HG03469 (cell line): ENCODE data around the gene CABLES2.
"Not testable (repeated sequence)": the region's sequence is repeated elsewhere in the genome, so short reads cannot be mapped to it uniquely, and the experiment has no call there.

ENCODE experiments used
- ATAC-seq: cut with Tn5 transposase; IDR thresholded peaks from one replicate; pipeline ENCODE4 v1.9.1; 2021; ENCODE audit warnings: mild to moderate bottlenecking, moderate library complexity, moderate number of reproducible peaks; ENCODE audit not compliant: unreplicated experiment

CABLES2 gene

DNA sequence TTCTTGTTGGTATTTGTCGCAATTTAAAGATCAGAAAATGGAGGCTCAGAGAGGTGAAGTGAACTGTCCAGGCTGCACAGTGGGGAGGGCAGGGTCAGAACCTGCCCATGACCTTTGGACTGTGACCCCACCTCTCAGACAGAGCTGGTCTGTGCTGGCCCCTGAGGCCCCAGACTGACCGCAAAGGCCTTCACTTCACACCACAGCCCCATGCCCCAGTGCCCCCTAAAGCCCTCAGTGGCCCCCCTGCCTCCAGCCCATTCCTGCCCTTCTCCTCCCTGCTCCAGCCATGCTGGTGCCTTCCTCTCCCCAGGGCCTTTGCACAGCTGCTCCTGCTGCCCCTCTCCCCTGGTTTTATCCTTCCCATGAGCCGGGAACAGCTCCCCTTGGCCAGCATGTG lies 29.6 kb upstream of the CABLES2 start:
- no peak for ATAC-seq

DNA sequence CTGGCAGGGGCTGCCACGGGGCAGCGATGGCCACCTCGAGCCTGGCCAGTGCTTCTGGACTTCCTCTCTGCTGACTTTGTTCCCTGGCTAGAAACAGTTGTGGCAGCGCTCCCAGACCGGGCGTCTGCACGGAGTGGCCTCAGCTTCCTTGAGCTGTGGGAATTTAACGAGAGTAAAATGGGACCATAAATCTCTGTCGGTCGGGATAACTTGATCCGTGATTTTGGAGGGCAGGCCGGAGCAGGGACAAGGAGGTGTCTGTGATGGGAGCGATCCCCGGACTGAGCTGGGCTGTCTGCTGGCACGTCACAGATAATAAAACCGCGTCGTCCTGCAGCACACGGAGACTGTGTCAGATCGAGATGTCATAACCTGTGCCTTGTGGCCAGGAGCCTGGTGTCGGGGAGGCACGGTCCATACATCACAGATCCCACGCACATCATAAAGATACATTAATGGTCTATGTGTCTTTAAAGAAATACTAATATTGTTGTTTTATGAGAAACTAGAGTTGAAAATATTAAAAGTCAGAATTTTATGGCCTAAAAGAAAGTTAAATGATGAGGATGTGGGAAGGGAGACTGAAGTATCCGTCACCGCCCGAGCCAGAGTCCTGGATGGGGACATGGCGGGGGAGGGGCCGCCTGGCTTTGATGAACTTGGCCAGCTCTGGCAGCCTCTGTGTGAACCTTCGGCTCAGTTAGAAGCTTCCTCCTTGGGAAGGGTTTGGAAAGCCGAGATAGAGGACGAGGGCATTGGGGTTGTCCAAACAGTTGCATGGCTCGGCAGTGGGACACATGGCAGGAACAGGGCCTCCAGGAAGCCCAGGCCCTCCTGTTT lies 26.8 kb upstream of the CABLES2 start:
- no peak for ATAC-seq

DNA sequence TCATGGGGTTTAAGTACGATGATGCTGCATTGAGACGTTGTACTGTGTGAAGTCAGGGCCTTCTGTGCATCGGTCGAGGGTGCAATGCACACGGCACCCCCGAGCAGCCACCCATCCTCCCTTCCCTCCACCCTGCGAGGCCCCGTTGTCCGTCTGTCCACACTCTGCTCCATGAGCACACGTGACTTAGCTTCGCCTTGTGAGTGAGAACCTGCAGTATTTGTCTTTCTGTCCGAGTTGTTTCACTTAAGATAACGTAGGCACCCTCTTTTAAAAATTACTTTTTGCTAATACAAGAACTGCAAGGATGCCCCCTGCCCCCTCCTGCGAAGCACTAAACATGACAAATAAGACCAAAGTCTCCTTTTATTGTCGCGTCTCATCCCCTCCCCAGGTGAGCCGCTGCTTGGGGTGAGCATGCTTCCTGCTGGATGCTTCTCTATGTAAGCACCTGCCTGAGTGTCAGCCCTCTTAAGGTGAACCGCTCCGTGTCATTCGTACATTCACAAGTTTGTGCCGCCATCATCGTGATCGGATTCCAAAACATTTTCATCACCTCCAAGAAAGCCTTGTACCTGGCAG lies 23.9 kb upstream of the CABLES2 start:
- ATAC-seq = no peak

DNA sequence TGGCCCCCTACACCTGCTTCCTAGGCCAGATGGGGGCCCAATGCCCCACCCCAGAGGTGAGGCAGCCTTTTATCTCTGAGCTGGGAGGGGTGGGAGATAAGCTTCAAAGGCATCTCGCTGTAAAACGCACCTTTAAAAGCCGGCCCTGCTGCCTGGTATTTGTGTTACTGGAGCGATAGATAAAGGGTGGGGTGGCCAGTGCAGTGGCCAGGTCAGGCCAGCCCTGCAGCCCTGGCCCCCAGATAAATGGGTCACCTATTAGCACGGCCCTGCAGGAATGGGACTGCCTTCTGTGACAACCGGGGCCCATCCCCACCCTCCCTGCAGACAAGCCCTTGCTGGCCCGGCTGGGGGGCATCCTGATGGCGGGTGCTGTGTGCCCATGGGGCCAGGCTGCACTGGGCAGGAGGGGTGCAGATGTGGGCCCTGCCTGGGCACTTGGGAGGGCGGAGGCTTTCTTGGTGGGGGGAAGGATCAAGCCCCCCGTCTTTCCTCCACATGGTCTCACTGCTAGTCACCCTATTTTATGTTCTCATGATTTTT lies 23.3 kb upstream of the CABLES2 start:
- ATAC-seq = no peak

DNA sequence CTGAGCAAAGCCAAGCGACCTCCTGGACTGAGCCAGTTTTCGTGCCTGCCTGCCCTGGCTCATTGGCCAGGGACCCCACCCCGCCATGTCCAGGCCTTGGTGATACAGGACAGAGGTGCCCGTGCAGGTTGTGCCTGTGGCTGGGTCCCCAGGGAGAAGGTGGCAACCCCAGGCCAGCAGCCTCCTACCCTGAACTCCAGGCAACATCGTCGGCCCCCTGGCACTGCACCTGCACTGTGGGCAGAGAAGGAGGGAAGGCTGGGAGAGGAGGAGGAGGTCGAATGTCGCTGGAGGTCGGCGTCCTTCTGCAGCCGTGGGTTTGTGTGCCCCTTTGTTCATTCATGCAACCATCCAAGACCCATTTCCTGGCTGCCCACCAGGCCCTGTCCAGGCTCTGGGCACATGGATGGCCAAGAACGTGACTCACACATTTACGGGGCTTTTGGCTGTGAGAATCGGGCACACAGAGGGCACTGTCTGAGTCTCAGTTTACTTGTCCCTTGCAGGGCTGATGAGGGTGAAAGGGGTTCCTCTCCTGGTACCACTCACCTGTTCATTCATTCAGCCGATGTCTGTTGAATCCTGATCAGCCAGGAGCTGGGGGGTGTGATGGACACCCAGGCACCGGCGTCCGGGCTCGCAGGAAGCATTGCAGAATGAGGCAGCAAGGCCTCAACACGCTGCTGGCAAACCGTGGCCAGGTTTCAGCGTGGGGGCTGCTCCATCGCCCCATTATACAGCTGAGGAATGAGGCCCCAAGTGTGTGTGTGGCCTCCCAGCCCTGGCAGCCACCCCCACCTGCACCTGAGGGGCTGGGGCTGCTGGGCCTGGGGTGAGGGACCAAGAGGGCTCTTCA lies 22.6 kb upstream of the CABLES2 start:
- no peak for ATAC-seq

DNA sequence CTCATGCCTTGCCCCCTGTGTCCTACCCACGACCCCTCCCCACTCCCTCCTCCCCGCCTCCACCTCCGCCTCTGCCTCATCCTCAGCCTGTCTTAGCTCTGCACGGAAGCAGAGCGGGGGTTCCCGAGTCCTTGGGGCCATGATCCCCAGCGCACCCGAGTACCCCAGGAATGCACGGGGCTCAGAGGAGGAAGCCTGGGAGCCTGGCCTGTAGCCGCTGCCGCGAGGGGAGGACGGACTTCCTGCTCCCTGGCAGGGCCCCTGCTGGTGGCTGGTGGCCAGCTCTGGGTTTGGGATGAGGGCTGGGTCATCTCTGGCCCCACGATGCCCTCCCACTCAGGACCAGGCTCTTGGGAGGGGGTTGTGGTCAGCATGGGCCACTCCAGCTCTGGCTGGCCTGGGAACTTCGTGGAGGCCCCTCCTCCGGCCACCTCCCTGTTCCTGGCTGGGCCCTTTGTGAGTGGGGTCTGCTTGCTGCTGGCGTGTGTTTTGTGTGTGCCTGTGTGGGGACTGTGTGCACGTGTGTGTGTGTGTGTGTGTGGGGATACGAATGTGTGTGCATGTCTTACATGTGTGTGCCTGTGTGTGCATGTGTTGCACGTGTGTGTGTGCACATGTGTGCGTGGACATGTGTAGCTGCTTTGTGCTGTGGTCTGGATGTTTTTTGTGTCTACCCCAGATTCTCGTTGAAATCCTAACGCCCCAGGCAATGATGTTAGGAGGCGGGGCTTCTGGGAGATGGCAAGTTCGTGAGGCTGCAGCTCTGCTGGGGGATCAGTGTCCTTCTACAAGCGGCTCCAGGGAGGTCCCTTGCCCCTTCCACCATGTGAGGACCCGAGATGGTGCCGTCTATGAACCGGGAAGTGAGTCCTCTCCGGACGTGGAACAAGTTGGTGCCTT lies 21.6 kb upstream of the CABLES2 start:
- no peak for ATAC-seq

DNA sequence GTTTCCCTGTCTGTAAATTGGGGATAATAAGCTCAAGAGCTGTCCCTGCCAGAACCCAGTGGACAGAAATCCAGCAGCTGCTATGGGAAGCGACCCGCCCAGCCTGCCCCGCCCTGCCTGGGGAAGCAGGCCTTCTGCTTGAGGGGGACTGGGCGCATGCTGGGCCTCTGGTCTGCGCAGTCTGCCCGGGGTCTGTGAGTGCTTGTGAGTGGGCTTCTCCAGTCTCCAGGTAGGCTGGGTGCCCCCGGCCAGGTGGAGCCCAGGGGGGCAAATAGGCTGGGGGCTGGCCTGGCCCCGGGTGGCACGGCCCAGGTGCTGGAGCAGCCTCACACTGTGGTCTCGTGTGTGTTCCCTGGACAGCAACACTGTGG lies 20.9 kb upstream of the CABLES2 start:
- no peak for ATAC-seq

DNA sequence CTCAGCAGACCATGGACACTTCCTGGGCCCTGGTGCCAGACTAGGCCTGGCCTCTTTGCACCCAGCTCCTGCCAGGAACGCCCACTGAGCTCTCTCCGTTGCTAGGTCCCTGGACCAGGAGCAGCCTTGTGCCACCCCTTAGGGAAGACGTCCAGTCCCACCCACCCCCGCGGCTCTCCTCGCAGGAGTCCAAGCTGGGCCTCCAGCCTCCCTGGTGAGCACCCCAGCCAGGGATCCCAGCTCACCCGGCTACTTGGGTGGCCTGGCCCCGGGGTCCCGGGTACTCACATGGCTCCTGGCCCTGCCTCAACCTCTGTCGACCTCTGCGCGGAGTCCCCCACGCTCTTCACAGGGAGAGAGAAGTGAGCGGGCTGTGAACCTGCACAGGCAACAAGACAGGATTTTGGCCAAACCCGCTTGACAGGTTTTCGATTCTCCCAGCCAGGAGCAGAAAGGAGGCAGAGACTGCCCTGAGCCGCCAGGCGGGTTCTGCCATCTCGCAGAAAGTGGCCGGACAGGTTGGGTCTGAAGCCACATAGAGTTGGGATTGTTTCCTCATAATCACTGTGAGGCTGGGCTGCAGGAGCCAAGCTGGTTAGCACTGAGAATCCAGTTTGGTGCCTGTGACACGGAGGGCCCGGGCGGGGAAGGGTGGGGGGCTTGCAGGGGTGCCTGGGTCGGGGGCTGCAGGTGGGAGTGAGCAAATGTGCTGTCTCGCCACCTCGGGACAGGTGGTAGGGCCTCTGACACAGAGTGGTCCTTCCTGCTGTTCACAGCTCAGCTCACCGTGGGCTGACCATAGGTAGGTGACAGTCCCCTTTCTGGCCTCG lies 20.3 kb upstream of the CABLES2 start, which contains the start of gene RBBP8NL:
Gene RBBP8NL, minus strand, starts transcription at position 368 of the 830 bp plus-strand sequence. CDS start 7,892 bp downstream, outside the sequence.
- no peak for ATAC-seq

DNA sequence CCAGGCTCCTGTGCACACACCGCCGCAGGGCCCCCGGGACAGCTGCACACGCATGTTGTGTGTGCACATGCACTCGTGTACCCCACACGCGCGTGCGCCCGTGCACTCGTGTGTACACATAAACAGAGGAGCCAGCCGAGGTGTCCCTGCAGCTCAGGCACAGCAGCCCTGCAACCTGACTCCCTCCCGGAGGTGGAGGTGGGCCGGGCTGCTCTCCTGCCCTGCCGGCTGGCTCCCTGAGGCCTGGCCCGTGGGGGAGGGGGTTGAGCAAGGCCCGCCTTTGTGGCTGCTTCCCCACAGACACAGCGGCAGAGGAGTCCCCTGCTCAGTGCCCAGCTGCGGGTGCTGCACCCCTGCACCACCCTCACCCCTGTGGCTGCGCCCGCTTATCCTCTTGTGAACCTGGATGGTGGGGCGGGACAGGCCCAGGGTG lies 19.6 kb upstream of the CABLES2 start:
- ATAC-seq = no peak

DNA sequence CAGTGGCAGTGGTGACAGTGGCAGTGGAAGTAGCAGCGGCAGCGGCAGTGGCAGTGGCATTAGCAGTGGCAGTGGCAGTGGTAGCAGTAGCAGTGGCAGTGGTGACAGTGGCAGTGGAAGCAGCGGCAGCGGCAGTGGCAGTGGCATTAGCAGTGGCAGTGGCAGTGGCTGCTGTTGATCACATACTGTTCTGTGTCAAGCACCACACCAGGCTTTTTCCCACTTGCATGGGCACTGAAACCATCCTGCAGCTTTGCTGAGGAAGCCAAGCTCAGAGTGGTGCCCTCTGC lies 18.9 kb upstream of the CABLES2 start:
- ATAC-seq = not testable (repeated sequence)

DNA sequence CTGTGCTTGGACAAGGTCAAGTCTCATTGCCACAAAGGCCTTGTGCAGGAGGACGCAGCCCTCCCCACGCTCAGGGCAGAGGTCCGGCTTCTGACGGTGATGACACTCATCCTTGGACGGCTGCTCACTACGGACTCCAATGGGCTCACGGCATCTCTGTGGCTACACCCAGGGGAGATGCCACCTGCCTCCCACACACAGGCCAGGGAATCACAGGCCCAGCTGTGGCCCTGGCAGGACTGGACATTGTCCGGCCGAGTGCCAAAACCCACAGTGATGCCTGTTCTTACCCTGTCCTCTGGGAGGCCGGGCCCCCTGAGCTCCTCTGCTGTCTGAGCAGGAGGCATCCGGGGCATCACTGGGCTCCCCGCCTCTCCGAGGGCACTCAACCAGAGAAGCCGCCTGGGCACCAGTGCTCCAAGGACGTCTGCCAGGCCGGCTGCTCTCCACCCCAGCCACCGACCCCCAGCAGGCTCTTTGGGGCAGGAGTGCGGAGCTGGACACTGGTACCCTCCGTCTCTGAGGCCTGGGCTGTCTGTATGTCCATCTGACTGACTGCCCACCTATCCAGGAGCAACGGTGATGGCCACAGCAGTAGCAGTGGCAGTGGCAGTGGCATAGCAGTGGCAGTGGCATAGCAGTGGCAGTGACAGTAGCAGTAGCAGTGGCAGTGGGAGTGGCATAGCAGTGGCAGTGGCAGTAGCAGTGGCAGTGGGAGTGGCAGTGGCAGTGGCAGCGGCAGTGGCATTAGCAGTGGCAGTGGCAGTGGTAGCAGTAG lies 18.4 kb upstream of the CABLES2 start:
- no peak for ATAC-seq

DNA sequence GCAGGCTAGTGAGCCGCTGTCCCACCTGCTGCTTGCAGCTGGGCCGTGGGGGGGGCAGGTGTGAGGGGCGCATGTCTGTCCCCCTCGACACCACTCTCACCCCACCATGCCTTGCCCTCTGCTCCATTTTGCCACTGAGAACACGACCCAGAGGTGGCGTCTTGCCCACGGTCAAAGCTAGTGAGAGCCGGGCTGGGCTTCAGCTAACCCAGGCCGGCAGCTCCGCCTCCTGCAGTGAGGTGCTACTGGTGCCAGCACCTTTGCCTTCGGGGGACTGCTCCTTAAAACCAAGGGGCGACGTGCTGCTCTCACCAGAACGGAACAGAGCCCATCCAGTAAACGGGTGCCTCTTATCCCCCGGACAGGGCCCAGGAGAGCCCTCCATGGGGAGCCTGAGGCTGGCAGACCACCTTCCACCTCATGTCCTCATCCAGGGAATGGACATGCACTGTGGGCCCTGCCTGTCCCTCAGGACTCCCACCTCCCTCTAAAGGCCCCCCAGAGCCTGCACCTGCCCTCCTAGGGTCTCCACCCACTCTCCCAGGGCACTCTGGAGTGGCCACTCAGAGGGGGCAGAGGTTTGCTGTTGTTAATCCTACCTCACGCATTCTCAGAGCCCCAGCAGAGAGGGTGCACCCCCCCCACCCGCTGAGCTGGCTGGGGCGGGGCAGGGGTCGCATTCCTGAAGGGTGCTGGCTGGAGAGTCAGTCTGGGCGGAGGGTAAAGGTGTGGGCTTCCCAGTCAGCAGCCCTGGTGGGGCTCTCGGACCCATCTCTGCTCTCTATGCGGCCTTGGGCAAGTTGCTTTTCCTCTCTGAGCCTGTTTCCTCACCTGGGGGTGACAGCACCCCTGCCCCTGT lies 17.4 kb upstream of the CABLES2 start:
- ATAC-seq = no peak

DNA sequence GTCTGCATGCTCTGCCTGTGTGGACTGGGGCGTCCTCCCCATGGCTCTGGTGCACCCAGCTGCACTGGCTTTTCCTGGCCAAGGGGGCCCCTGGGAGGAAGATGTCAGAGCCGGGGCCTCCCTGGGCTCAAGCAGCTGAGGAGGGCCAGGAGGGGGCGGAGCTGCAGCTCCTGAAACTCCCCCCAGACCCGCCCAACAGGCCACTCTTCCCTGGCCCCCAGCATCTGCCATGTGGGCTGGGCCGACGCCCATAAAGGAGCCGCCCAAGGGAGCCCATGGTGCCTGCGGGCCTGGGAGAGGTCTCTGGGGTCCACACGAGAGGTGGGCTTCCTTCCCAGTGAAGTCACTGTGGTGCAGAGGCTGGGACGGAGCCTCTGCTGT lies 16.2 kb upstream of the CABLES2 start:
- no peak for ATAC-seq

DNA sequence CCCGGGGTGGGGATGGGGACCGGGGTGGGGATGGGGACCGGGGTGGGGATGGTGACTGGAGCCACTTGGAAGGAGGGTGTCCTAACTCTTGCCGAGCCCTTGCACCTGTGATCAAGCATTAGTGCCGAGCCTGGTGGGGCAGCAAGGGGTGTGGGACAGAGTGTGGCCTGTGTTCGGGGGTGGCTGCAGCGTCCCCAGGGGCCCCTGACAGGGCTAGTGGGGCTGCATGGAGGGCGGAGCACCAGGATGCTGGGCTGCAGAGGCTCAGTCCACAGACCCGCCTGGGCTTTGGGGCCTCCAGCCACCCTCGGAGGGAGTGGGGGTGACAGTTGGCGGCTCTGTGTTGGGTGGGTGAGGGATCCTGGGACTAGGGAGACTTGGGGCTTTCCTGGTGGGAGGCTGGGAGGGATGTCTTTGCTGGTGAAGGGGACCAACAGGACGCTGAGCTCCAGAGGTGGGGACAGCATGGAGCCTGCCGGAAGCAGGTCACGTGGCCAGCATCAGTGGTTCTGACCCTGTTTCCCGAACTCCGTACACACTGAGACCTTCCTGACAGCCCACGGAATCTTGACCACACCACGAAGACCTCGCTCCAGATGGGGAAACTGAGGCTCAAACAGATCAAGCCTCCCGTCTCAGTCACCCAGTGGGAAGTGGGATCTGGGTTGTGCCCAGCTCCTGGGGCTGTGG lies 15.7 kb upstream of the CABLES2 start:
- ATAC-seq = no peak

DNA sequence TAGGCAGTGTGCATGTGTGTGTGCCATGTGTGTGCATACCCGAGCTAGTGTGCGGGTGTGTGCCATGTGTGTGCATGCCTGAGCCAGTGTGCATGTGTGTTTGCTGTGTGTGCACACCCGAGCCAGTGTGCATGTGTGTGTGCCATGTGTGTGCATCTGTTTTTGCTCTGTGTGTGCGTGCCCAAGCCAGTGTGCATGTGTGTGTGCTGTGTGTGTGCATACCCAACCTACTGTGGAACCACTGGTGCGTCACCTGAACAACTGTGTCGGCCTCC lies 14.6 kb upstream of the CABLES2 start:
- no peak for ATAC-seq

DNA sequence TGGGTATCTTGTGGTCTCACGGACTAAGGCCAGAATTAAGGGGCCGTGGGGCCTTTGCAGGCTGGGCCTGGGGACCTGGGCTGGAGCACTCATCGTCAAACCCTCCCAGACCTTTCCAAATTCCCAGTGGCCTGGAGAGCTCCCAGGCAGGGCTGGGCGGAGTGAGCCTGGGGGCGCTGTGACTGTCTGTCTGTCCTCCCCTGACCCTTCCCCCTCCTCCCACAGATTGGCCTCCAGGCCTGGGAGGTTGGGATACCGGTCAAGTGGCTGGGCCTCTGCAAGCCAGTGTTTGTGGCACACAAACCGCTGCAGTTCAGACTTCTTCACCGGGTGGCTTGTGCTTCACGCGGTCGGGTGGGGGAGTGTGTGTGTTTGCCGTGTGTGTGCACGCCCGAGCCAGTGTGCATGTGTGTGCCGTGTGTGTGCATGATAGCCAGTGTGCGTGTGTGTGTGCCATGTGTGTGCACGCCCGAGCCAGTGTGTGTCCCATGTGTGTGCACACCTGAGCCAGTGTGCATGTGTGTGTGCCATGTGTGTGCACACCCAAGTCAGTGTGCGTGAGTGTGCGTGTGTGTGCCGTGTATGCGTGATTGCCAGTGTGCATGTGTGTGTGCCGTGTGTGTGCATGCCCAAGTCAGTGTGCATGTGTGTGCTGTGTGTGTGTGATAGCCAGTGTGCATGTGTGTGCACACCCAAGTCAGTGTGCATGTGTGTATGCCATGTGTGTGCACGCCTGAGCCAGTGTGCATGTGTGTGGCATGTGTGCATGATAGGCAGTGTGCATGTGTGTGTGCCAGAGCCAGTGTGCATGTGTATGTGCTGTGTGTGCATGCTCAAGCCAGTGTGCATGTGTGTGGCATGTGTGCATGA lies 14.0 kb upstream of the CABLES2 start:
- ATAC-seq = no peak

DNA sequence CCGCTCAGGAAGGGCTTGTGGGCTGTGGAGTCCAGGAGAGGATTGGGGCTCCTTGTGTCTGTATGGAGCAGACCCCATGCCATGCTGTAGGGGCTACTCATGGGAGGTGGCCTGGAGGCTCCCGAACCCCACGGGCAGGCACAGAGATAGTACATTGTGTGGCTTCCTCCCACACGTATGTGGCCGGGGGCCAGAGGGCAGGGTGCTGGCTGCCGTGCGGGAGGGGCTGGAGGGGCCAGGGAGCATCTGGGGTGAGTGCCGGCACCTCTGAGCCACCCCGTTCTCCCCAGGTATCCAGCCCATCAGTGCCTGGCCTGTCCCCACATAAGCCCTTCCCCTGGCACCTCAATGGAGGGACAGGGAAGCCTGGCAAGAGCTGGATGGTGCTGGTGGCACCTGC lies 12.7 kb upstream of the CABLES2 start:
- ATAC-seq = no peak
